Stimulated activated CD4-positive, alpha-beta T cell treated with anti-CD3 and anti-CD28 coated beads, Interleukin-12 subunit alpha, Interleukin-12 subunit beta, amount 100 ng/mL, for 24 hours (primary cell): Measurements from ENCODE around the gene ZGRF1.
"Not testable (repeated sequence)": the region's sequence is repeated elsewhere in the genome, so short reads cannot be mapped to it uniquely, and the experiment has no call there.

Source experiments
- DNase-seq, 2 experiments: peaks; one replicate each; pipeline ENCODE4 v3.0.0-alpha.2; 2020; ENCODE audit warnings: low read depth in 2 of 2

The ZGRF1 gene

DNA sequence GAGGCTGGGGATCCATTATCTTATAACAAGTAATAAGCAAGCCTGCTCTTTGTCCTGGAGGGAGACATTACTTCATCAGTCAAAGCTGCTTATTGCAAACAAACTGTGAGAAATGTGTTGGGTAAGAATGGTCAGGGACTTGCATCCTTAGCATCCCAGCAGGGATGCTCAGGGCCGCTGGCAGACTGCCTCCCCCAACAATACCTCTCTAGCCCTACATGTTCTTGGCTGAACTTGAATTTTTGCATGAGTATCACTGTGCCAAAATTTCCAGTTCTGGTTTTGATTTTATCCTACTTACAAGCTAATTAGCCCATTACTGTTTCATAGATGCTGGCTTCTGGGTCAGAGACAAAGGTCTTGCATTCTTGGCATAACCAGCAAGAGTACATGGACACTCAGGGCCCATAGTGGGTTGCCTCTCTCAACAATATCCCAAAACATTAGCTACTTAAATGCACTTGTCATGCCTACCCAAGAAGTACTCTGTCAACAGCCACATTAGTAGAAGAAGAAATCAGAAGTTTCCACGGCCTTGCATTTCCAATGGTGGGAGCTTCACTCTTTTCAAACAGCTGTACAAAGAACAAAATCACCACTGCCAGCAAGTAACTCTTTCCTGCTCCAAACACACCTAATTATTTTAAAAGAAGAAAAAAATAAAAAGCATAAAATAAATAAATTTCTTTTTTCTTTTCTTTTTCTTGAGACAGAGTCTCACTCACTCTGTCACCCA, 78.9 kb downstream of the ZGRF1 start:
- no peak for DNase-seq

DNA sequence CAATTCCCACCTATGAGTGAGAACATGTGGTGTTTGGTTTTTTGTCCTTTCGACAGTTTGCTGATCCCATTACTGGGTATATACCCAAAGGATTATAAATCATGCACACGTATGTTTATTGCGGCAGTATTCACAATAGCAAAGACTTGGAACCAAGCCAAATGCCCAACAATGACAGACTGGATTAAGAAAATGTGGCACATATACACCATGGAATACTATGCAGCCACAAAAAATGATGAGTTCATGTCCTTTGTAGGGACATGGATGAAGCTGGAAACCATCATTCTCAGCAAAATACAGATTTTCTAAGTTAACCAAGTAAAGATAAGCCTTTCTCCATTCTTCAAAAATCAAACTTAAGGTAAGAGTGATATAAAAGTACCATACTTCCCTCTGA, 82.4 kb downstream of the ZGRF1 start:
- not testable (repeated sequence) for DNase-seq

DNA sequence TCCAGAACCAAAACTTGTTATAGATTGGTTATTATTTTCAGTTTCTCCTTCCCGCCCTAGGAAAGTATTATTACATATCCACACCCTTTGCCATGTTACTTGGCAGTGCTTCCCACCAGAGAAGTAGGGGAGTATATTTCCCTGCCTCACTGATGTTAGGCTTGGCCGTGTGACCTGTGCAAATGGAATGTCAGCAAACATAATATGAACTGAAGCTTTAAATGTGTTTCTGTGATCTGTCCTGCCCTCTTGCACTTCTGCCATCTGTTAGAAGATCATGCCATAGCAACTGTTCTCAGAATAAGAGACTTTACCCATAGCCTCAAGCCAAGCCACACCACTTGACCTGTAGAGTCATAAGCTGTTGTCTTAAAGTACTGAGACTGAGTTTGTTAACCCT, 84.0 kb downstream of the ZGRF1 start:
- no peak for DNase-seq

DNA sequence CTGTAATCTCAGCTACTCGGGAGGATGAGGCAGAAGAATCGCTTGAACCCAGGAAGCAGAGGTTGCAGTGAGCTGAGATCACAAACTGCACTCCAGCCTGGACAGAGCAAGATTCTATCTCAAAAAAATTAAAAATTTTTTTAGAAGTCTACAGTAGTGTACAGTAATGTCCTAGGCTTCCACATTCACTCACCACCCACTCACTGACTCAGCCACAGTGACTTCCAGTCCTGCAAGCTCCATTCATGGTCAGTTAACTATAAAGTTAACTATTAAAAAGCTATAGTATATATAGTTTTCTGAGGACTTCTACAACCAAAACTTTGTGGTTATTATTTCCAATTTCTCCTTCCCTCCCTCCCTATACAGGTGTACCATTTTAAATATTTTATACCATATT, 86.0 kb downstream of the ZGRF1 start:
- no peak for DNase-seq

DNA sequence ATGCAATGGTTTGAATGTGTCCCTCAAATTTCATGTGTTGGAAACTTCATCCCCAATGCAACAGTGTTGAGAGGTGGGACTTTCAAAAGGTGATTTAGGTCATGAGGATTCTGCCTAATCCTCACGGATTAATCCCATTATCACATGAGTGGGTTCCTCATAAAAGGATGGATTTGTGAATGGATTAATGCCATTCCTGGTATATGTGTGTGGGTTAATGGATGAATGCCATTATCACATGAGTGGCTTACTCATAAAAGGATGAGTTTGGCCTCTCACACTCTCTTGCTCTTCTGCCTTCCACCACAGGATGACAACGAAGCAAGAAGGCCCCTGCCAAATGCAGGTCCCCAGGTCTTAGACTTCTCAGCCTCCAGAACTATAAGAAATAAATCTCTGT, 90.2 kb downstream of the ZGRF1 start:
- DNase-seq = no peak

DNA sequence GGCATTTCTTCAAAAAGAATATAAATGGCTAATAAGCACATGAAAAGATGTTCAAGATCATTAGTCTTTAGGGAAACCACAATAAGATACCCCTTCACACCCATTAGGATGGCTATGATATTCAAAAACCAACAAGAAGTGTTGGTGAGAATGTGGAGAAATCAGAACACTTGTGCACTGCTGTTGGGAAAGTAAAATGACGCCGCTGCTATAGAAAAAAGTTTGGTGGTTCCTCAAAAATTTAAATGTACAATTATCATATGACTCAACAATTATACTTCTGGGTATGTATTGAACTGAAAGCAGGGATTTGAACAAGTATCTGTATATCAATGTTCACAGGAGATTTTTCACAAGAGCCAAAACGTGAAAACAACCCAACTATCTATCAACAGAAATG, 91.4 kb downstream of the ZGRF1 start:
- DNase-seq = no peak

DNA sequence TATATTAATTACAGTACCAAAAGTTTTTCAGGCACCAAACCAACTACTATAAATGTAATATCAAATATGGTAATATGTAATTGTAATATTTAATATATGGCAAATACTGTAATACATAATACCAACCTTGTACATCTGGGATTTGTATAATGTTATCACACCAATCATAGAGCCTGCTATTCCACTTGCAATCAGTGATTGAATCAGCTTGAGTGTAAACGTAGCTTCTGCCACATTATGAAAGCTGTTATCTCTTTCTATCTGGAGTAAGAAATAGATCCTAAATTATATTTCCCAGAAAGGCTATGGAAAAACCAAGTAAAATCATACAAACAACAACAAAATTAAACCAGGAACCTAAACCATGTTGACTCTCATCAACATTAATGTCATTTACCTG, 96.0 kb downstream of the ZGRF1 start:
- no peak for DNase-seq

DNA sequence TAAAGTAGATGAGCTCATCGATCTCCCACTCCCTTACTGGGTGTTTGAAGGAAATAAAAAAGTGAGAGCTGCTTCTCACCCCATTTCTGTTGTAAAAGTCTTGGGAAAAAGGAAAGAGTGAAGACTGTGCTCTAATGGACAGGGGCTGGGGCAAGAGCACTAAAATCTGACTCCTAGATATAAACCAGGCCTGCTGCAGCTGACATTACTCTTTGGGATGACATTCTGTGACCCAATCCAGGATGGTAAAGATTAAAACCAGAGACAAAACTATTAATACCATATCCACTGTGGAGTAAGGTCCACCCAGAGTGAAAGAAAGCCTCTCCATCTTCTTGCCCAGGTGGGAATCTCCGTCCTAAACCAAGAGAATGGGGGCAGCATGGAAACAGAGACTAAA, 100.6 kb downstream of the ZGRF1 start:
- no peak for DNase-seq

DNA sequence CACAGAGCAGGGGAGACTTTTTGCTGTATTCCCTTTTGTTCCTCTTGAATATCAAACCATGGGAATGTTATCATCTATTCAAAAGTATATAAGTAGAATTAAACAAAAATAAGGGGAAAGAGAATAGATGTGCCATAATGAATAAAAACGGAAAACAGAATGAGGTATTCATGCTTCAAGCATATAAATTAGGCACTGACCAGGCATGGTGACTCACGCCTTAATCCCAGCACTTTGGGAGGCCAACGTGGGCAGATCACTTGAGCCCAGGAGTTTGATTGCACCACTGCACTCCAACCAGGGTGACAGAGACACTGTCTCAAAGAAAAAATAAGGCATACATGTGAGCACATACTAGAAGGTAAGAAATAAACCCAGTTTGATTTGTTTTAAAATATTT, 104.4 kb downstream of the ZGRF1 start:
- no peak for DNase-seq

DNA sequence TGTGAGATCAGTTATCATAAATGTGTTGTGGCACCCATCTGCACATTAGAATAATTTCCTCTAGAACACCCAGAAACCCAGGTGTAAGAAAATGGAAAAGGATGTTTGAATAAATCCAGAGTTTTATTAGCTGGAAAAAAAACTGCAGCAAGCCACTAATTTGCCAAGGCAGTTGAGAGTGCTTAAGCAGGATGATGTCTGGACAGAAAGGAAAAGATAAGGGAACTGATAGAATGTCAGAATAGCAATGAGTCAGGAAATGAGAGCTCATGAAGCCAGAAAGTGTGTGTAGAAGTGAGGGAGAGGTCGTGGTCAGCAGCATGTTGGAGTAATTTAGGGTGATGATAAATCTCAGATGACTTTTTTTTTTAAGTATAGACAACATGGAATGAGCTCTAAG, 105.6 kb downstream of the ZGRF1 start:
- no peak for DNase-seq

DNA sequence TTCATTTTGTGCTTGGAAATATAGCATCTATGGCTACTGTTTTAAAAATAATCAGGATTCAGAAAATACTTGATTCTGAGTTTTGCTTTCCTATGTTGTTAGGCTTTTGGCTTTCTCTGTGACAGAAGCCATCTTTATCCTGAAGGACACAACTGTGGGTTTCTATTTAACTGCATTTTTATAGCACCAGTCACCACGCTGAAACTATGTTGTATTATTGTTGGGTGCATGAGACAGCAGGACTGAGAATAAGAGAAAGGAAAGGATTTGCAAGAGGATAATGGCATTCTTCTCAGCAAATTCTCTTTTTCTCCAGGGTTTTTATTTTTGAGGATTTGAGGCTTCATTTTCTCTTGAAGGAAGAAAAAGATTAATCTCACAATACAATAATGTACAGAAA, 110.6 kb downstream of the ZGRF1 start:
- DNase-seq = no peak

DNA sequence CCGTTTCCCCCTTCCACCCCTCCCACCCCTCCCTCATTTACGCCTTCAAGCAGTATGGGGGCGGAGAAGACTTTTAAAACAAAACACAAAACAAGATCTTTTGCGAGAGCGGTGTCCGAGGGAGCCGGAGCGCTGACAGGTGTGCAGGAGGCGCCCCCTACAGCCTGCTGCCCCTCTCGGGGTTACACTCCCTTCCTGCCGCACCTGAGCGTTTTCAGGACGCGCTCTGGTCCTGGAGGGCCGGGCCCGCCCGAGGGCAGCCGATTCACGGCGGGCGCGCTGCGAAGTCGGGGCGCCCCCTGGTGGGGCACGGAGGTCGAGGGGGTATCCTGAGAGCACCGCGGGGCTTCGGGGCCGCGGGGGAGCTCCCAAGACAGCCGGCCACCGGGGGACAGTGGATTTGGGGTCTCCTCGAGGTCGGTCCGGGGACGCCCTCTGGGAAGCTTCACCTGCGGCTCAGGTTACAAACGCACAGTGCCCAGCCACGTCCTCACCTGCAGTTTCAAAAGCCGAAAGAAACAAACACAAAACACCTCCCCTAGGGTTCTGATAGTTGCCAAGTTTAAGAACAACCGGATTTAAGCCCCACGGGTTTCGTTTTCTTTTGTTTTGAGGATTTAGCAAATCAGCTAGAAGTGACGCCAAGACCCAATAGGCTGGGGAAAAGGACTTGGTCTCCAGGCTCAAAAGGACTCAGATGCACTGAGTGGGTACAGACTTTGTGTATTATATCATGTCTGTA, 112.8 kb downstream of the ZGRF1 start:
- peak; percentile 48 to 76 for DNase-seq

DNA sequence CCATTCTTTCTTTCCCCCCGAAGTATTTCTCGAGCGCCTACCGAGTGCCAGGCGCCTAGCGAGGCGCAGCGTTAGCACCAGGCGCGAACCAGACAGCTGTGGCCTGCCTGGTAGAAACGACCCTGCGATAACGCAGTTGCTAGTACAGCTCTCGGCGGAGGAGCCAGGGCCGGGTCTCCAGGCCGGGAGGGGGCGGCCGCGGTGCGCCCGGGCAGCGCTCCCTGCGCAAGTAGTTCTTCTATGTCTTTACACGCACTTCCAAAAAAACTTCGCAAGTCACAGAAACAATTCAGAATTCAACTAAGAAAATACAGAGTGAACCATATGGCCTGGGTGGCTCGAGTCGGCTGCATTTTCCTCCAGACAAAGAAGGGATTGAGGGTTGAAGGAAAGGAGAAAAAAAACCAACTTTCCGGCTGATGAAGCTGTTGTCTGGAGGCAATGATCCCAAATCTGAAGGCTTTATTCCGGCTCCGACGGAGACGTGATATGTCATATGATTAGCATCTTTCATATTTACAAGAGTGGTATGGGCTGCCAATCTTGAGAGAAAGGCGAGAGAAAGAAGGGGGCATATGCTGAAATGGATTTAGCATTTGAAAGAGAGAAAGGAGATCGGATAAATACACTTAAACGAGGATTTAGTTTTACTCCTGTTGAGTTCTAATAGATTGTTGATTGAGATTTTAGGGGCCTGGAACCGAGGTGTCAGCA, 113.5 kb downstream of the ZGRF1 start:
- DNase-seq = no peak

DNA sequence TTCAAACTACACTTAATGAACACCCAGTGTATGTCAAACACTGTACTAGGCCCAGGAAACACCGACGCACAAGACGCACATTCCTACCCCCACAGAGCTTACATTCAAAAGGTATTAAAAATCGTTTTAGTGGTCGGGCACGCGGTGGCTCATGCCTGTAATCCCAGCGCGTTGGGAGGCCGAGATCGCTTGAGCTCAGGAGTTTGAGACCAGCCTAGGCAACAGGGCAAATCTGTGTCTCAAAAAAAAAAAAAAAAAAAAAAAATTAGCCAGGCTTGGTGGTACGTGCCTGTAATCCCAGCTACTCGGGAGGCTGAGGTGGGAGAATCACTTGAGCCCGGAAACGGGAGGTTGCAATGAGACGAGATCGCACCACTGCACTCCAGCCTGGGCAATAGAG, 114.3 kb downstream of the ZGRF1 start:
- not testable (repeated sequence) for DNase-seq

DNA sequence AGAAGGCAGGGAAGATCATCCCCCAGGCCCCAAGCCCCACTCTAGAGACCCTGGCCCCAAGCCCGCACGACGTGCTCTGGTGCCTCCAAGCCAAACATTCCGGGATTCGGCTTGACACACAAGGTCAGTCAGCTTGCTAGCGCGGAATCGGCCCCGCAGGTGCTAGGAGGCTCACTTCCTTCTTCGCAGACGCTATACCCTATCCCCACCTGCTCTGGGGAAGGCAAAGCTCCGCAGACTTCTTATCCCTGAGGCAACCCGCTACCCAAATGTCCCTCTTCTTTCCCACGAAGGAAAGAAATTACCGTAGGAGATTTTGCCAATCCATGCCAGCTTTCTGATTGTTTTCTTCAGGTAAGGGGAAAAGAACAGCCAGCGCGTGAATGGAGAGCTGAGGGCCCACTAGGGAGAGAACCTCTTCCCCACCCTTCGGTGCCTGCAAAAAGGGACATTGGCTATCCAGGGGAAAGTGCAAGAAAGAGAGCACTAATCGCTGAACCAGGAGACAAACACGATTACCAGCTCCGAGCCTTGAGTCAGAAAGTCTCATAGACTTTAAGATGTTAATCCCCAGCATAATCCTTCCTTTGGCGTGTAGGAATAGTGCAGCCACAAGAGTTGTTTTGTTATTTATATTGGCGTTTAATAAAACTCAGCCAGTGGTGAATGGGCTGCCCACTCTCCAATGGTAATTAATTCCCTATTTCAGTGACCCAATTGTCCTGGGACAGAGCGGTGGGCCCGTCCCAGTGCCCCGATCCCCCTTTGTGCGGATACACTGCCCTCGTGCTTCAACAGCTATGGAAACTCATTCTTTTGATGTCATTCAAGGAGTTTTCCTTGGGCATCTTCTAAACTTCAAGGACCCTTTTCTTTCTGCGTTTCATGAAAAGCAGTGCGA, 115.3 kb downstream of the ZGRF1 start:
- DNase-seq = no peak

DNA sequence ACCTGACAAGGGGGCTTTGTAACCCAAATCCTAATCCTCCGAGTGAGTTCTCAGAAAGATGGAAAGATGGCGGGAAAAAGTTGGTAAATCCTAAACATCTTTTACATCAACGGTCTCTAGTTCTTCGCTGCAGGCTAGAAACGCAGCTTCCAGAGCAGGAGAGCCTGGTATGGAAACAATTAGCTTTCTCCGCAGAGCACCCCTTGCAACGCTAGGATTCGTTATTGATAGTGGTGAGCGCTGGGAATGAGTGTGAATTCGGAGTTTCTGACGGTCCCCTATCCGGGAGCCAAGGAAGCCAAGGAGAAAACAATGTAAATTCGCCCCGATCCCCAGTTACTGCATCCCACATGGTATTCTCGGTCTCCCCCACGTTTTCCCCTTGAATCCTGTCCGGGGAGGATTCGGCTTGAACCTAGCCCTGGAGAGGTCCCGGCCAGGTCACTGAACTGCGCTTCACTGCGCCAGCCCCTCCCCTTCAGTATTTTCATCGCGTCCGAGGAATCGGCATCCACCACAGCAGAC, 116.0 kb downstream of the ZGRF1 start:
- DNase-seq = no peak

DNA sequence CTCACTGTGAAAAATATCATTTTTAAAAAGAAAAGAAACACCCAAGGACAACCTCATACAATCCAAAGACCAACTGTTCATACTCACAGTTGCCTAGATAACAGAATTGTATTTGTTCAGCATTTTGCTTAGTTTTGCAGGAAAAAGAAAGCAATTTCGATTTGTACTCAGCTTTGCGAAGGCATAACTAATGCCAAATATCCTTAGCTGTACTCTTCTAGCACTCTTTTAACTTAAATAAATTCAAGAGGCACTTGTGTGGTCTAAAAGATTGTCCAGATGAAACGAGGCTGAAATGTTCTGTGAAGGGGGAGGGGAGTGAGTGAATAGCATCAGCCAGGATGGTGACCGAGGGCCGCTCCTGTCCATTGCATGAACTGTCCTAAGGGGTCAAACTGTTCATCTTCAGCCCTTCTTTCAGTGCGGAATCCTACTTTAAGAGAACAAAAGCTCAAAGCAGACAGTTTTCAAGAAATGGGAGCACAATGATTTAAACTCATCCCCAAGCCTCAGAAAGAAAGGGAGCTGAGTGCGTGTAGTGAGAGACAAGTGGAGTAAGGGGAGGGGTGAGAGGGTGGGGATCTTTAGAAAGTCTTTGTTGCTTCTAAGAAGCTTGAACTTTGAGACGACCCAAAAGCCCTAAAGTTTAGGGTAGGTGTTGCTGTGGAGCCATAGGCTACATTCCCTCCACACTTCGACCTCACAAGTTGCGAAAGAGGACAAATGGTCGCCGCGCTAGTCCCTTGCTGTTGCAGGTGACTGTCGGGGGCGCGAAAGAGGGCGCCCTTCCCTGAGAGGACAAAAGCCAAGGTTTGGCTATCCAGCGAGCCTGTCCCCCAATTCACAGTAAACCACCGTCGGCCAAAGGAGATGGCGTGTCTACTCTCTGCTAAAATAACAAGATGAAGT, 116.8 kb downstream of the ZGRF1 start:
- DNase-seq = no peak

DNA sequence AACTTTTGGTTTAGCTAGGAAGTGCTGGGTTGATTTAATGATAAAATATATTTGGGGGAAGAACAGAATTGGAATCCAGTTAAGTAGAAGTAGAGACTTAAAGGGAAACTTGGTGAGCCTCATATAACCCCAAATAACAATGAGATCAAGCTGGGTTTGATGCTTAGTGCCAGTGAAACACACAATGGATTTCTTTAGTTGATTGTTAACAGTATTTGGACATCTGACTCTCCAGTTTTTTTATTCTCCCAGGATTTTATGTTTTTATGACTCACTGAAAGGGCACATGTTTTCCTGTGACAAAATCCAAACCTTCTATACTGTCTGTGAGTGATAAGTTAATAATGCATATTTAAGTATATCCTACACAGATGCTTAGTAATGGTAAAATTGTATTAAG, 118.0 kb downstream of the ZGRF1 start:
- DNase-seq = no peak

DNA sequence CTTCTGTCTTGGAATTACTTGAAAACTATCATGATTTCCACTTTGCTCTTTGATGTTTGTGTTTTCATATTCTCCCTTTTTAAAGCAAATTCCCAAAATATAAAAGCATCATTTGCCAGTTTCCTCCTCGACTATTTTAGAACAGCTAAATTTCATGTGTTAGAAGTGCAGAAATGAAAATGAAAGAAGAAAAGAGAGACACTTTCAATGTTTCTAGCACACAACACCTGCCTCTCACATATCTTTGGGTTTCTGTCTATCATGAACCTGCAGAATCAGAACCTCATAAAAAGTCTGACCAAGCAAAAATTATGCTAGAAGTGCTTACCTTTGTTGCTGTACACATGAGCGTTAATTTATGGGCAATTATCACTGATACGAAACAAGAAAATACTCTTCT, 118.8 kb downstream of the ZGRF1 start:
- DNase-seq = no peak

DNA sequence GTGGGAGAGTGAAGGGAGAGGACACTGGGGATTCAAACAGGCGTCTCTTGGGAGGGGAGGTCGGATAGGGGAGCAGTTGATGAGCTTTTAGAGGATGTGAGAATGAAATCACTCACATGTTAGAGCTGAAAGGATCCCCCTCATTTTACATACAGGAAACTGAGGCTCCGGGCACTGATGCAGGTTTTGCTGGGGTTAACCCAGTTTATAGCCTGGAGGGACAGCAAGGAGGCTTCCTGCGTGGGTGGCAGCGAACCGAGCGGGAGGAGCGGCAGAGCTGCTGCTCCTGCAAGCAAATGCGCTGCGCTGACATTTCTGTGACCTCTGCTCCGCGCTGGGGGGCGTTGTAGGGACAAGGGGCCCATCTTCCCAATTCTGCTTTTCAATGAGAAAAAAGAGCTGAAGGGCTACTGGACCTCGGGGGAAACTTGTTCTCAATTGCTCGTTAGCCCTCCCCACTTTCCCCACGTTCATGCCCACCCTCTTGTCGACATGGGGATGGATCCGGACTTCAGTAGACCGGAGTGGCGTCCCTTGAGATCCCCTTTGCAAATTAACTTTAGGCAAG, 119.6 kb downstream of the ZGRF1 start:
- DNase-seq = no peak
